ENCODE measurements around the gene SCAMP2. TPM values are rescaled to one million over a fixed set of nuclear protein-coding genes. Genes with fewer than 3 reads are reported as not detected.
"Not testable (repeated sequence)": the region's sequence is repeated elsewhere in the genome, so short reads cannot be mapped to it uniquely, and the experiment has no call there.

The SCAMP2 gene
- total RNA-seq, 1 experiment from 2014 or later = 21.3 TPM

DNA sequence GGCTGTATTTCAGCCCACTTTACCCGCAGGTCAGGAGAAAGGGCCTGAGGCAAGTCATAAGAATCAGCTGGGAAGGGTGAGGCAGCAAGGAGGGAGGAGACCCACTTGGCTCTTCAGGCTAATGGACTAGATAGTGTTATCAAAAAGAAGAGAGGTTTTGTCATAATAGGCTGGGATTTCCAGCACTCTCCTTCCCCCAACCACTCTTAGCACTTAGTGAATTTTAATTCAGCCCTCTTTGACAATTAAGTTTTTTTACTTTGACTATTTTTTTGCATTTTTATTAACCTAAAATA, 17.4 kb upstream of the SCAMP2 start:
- DNase-seq (ENCODE audit: low spot score) = no peak

DNA sequence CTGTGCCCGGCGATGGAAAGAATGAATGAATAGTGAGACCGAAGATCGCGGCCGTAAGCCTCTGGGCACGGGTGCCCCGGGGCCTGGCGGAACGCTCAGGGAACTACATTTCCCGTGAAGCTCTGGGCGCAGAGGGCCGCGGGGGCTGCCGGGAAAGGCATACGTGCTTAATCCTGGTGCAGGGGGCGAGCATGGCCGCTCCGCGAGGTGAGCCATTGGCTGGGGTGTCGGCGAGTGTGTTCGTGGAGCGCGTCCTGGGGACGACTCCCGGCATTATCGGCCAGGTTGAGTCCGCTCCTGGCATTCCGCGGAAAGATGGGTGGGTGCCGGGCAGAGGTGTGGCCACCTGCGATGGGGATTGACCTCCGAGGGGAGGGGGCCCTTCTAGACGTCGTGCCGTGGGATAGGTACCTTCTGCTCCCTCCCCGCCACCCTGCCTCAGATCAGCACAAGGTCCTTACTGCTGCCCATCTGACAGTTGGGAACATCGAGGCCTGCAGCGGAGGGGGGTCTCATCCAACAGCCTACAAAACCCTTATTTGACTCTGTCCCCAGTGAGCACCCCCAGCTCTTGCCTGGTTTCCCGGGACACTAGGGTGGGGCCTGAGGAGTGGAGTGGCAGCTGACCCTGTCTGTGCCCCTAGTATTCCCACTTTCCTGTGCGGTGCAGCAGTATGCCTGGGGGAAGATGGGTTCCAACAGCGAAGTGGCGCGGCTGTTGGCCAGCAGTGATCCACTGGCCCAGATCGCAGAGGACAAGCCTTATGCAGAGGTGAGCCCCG, 16.9 kb upstream of the SCAMP2 start, which contains the start of gene MPI:
Gene MPI, plus strand, starts transcription at position 160 of the 782 bp plus-strand sequence. Its CDS starts 32 bp downstream, at position 192.
- peak; percentile 60 for DNase-seq (ENCODE audit: low spot score)

DNA sequence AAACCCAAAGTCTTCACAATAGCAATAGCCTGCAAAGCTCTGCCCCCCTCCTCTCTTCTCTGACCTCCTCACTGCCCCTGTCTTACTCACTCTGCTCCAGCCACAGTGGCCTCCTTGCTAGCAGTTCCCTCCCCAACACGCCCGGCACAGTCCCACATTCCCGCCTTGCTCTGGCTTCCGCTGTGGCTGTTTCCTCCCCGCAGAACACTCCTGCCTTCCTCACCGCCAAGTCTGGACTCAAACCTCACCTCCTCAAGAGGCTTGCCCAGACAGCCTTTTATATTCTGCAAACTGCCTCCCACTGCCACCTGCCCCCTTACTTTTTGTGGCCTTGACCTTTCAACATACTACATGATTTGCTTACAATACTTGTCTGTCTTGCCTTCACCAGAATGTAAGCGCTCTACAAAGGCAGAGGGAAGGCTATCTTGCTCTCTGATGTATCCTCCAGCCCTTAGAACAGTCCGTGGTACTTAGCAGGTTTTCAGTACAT, 16.3 kb upstream of the SCAMP2 start:
- DNase-seq (ENCODE audit: low spot score) = no peak

DNA sequence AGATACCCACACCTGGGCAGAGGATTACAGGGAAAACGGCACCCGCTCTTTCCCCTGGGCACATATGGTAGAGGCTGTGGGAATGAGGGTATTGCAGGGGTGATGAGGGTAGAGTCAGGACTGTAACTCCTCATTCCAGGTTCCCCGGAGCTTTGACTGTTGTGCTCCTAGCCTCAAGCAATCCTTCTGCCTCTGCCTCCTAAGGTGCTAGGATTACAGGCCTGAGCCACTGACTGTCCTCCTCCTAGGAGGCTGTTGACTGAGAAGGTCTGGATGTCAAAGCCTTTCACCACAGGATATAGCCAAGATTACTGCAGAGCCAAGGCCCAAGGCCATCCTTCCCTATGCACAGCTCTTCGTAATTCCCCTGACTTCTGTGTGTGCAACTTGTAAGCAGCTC, 15.6 kb upstream of the SCAMP2 start:
- DNase-seq (ENCODE audit: low spot score) = no peak

DNA sequence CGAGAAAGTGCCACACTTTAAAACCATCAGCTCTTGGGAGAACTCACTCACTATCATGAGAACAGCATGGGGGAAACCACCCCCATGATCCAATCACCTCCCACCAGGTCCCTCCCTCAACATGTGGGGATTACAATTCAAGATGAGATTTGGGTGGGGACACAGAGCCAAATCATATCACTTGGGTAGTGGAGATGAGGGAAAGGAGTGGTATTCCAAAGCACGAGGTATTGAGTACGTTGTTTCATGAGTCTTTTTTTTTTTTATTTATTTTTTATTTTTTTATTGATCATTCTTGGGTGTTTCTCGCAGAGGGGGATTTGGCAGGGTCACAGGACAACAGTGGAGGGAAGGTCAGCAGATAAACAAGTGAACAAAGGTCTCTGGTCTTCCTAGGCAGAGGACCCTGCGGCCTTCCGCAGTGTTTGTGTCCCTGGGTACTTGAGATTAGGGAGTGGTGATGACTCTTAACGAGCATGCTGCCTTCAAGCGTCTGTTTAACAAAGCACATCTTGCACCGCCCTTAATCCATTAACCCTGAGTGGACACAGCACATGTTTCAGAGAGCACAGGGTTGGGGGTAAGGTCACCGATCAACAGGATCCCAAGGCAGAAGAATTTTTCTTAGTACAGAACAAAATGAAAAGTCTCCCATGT, 14.5 kb upstream of the SCAMP2 start:
- DNase-seq (ENCODE audit: low spot score) = not testable (repeated sequence)

DNA sequence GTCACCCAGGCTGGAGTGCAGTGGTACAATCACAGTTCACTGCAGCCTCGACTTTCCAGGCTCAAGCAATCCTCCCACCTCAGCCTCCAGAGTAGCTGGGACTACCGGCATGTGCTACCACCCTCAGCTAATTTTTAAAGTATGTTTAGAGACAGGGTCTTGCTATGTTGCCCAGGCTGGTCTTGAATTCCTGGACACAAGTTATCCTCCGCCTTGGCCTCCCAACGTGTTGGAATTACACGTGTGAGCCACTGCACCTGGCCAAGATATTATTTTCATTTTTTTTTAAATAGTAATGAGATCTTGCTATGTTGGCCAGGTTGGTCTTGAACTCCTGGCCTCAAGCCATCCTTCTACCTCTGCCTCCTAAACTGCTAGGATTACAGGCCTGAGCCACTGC, 12.3 kb upstream of the SCAMP2 start:
- DNase-seq (ENCODE audit: low spot score) = no peak

DNA sequence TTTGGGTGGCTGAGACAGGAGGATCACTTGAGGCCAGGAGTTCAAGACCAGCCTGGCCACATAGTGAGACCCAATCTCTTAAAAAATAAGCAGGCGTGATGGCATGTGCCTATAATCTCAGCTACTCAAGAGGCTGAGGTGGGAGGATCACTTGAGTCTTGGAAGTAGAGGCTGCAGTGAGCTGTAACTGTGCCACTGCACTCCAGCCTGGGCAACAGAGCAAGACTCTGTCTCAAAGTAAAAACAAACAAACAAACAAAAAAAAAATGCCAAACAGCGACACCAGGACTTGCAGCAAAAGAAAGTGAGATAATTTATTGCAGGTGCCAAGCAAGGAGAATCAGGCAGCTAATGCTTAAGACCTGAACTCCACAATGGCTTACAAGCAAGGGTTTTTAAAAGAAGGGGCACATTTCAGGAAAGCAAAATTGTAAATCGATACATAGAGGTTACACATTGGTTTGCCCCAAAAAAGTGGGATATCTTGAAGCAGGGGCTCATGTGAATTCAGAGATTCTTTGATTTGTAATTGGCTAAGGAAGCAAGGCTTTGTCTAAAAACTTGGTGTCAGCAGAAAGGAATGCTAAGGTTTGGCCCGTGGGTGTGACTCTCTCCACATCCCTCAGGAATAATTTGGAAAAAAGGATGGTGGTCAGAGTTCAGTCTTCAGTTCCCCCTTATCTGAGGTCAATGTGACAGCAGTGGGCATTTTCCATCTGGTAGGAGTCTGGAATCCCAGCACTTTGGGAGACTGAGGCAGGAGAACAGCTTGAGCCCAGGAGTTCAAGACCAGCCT, 11.5 kb upstream of the SCAMP2 start:
- no peak for DNase-seq (ENCODE audit: low spot score)

DNA sequence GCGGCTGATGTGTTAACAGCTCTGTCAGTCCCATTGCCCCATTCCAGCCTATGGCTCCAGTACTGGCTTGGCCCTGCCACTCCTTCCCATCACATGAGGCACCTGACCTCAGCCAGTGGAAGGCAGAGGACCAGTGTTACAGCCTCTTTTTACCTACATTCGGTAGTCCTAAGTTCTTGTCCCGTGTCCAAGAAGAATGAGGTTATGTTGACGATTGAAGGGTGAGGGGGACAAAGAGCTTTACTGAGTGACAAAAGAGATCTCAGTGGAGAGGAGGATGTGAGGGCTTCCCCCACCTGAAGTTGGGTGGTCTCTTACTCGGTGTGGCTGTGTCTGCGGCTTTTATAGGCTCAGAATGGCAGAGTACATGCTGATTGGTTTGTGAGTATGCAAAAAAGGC, 9.4 kb upstream of the SCAMP2 start:
- DNase-seq (ENCODE audit: low spot score) = no peak

DNA sequence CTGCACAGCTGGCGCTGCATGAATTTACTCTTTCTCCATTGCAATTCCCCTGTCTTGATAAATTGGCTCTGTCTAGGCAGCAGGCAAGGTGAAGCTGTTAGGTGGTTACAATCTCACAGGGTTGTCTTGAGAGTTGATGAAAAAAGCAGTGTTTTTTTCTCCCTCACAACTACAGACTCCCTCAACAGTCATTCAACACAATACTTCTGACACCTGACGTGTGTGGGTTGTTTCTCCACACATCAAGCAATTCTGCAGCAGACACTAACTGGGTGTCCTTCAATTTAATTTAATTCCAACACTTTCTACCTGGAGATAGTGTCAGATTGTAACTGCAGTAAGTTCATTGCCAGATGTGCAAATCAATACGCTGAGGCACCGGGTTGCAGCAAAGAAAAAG, 5.1 kb upstream of the SCAMP2 start:
- no peak for DNase-seq (ENCODE audit: low spot score)

DNA sequence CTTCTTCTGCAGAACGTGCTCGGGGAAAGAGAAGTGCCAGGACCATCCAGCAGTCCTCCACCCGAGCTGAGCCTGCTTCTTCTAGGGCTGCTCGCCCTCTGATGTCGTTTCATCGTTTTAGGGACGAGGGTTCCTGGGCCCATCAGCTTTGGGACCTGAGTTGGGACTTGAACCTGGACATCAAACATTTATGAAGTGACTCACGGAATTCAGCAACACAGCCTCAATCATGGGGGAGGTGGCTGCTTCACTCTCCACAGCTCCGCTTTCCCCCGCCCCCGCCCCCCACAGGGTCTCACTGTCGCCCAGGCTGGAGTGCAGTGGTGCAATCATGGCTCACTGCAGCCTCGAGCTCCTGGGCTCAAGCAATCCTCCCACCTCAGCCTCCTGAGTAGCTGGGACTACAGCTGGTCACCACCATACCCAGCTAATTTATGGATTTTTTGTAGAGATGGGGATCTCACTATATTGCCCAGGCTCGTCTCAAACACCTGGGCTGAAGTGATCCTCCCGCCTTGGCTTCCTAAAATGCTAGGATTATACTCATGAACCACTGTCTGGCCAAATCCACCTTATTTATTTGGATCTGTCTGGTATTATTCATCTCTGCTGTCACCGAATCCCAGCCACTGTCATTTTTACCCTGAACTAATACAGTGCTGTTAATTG, 725 bp upstream of the SCAMP2 start:
- DNase-seq (ENCODE audit: low spot score) = no peak

DNA sequence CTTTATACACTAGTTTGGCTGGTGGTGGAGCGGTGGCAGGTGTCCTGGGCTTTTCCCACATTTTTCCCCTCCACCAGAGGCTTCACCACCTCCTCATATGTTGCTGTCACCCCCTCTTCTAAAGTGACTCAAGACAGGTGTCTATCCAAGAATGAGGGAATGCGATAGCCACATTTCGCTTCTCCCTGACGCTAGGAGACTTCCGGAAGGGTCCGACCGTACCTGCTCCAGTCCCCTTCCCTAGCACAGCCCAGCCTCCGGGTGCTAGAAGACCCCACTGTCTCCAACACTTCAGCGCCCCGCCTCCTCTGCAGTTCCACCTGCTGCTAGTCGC, 496 bp downstream of the SCAMP2 start:
- no peak for DNase-seq (ENCODE audit: low spot score)

DNA sequence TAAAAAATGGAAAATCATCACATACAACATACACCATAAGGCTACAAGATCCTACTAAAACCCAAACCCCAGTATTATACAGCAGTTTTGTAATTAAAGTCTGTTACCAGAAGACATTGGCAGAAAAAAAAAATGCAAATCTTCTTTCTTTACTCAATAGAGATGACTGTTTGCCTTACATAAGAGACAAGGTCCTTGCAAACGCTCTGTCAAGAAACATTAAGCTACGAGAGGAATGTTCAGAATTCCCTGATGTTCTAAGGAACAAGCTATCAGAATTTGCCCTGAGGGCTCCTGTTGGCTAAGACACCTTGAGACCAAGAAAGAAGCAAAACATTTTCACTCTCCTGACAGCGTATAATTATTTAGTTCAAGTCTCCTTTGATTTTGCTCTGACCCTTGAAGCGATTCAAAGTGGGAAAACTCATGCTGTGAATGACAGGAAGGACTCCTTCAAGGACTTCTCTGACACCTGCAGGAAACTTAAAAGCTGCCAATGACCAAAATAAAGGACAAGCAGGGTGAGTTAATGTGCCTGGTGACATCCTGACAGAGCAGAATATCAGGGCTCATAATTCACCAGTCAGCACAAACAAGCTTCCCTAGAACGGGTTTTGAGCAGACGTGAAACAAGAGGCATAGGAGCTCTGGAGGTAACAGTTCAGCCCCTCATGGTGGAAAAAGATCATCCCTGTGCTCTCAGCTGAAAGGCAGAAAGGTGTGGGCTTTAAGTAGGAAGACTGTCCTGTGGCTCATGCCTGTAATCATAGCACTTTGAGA, 2.5 kb downstream of the SCAMP2 start:
- DNase-seq (ENCODE audit: low spot score) = no peak

DNA sequence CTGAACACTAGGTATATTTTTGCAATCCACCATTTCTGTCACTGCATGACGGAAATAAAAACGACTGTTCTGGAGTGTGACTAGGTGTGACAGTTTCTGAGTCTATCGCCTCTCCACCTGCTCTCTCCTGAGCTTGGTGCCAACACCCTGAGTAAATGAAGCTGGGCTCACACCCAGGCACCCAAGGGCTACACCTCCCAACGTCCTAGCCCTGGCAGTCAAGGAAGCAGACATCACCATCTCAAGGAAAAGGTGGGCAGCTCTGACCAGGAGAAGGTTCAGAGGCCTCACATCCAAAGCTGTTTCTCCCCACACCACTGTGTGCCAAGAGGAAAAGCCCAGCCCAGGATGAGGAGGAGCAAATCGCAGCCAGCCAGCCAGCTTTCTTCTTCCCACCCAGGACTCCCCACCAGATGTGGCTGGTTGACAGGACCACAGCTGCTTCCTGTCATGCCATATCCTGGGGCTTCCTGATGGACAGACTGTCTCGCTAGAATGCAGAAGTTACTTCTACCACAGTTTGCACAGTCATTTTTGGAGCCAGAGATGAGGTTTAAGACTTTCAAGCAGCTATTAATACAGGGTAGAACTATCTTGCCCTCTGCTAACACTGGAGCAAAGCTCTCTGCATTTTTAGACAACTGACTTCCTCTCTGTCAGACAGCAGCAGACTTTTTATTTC, 3.3 kb downstream of the SCAMP2 start:
- DNase-seq (ENCODE audit: low spot score) = no peak

DNA sequence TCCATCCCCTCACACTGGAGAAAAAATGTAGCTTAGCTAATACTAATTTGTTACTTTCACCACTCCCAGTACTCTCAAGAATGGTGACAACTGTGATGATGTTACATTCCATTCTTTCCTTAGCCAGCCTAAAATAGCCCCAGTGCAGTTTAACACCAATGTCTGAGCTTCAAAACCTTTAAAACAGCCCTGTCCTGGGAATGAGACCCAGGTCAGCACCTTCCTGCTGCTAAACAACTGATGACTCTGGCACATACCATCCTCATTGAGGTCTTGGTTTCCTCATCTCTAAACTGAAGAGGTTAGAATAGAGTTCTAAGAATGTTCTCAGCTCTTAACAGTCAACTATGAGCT, 3.8 kb downstream of the SCAMP2 start:
- DNase-seq (ENCODE audit: low spot score) = no peak

DNA sequence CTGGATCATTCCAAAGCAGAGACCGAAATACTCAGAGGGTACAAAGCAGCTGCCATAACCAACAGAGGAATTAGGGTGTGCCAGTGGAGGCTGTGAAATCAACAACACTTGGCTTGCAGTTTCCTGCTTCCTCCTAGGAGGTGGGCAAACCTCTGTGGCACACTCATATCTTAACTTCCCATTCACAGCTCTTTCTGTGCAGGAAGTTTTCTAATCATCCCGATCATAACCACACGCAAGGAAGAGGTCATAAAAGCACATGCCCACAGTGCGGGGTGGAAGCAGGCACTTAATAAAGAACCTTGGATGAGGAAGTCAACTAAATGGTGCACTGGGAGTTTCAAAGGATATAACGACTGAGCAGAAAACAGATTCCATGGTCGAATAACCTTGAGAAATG, 5.1 kb downstream of the SCAMP2 start:
- no peak for DNase-seq (ENCODE audit: low spot score)

DNA sequence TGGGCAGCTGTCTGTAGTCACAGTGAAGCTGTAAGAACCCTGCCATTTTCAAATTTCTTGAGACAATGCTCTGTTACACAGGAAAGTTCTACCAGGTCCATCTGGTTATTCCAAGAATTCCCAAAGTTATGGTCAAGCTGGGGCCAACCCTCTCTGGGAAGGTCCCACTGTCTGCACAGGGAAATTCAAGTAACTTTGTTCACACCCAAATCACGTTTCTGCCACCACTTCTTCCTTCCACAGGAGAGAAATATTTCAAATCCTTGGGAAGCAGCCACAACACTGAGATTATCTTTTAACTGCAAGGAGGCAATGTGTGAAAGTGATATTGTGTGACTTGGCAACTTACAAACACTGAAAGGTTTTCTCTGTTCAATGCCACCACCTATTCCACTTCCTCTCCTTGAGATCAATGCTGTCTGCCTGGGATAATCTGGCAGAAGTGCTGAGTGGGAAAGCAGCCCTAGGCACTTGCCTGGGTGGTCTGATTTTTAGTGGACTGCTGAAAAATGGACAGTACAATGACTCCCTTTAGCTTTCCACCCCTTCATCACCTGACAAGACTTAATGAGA, 5.6 kb downstream of the SCAMP2 start:
- no peak for DNase-seq (ENCODE audit: low spot score)

DNA sequence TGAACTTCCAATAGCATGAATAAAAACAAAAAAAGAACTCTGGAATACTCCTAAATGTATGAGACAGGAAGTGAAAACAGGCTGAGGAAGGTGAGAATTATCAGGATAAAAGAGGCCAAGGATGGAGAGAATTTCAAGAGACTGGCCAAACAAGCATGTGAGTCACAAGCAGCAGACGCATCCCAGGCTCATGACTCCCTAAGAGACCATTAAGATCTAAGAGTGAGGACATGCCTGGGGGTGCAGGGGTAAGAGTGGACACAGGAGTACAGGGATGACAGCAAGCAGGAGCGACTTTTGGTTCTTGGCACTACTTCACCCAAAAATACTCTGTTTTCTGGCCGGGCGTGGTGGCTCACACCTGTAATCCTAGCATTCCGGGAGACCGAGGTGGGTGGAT, 7.1 kb downstream of the SCAMP2 start:
- DNase-seq (ENCODE audit: low spot score) = no peak

DNA sequence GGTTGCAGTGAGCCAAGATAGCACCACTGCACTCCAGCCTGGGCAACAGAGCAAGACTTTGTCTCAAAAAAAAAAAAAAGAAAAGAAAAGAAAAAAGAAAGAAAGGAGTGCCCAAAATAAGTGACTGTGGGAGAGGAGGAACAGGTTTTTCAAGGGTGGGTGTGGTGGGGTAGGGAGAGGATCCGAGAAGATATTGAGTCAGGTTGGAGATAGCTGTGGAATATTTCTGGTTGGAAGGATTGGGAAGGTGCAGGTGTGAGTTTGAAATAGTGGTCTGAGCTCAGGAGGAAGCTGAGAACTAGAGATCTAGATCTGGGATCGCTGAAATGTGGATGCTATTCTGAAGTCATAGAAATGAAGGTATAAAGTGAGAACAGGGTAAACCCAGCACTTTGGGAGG, 7.8 kb downstream of the SCAMP2 start:
- DNase-seq (ENCODE audit: low spot score) = no peak

DNA sequence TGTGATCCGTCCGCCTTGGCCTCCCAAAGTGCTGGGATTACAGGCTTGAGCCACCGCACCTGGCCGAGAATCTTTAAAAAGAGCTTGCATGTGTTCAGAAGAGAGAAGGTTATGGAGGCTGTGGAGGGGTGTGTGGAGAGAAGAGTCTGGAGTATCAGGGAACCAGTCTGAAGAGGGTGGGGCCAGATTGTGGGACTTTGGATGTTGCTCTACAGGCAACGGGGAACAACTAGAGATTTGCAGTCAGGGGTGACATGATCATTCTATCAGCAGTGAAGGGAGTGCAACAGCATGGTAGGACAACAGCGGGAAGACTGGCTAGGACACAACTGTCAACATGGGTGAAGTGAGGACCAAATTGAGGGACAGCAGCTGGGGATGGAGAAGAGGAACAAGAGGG, 8.9 kb downstream of the SCAMP2 start:
- DNase-seq (ENCODE audit: low spot score) = no peak

DNA sequence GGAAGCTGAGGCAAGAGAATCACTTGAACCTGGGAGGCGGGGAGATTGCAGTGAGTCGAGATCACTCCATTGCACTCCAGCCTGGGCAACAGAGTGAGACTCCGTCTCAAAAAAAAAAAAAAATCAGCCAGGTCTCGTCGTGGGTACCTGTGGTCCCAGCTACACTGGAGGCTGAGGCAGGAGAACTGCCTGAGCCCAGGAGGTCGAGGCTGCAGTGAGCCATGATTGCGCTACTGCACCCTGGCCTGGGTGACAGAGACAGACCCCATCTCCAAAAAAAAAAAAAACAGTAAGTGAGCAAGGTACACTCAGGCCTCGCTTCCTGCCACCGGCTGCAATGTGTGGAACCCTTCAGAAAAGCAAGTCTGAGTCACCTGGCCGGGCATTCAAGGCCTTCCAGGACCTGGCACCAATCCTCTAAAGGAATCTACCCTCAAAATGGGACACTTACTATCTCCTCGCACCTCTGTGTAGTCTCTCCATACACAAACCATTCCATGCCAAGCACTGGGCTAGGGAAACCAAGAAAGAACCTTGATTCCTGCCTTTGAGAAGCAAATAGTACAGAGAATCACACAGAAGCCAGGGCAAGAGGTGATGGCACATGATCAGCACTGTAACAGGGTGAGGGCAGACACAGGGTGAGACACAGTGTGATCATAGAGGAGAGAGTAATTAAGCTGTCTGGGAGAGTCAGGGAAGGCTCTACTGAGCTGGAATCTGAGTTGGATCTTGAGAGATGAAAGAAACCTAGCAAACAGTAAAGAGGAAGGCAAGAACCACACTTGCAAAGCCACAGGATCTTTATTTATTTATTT, 9.7 kb downstream of the SCAMP2 start:
- DNase-seq (ENCODE audit: low spot score) = no peak

Data from H4 (cell line).